Activated CD8-positive, alpha-beta memory T cell treated with anti-CD3 and anti-CD28 coated beads for 4 hours (primary cell): ENCODE results near the gene ADAT1.
A peak's percentile ranks its signal among the peaks of the same experiment; 100 is the strongest.
"Not testable (repeated sequence)": the region's sequence is repeated elsewhere in the genome, so short reads cannot be mapped to it uniquely, and the experiment has no call there.

Source experiments
- DNase-seq, 2 donors: peaks; one replicate each; pipeline ENCODE4 v3.0.0-alpha.2; 2020; ENCODE audit warnings: low read depth in 2 of 2

ADAT1 gene

DNA sequence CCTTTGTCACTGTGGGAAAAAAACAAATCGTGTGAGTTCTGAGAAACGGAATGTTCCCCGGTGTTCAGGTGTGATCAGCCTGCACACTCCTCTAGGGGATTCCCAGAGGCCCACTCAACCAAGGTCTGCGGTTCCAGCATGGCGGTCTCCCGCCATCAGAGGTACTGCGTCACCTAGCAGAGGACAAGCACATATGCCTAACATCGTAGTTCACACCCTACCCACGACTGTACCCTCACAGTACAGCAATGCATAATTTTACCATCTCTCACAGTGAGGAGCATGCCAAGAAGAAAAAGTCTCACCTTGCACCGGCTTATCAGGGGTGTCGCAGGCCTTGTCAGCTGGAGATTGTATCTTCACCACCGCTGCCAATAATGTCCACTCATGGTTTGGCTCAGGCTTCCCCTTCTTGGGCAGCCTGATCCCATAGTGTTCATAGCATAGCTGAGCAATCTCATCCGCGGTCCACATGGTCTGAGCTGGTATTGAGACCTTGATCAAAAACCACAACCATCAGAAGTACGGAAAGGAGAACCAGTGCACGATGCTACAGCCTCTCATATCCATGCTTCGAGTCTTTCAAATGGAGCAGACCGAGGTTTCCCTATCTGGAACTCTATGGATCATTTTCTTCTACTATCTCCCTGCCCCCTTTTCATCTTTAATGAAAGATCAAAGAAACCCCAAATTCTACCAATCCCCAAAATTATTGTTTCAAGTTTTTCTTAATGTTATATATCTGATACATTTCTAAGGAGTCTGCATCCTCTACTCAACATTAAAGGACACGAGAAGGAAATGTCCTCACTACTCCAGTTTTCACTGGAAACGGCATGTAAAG is 2.5 kb downstream of the ADAT1 start:
- DNase-seq, result peak; percentile 31 to 36

DNA sequence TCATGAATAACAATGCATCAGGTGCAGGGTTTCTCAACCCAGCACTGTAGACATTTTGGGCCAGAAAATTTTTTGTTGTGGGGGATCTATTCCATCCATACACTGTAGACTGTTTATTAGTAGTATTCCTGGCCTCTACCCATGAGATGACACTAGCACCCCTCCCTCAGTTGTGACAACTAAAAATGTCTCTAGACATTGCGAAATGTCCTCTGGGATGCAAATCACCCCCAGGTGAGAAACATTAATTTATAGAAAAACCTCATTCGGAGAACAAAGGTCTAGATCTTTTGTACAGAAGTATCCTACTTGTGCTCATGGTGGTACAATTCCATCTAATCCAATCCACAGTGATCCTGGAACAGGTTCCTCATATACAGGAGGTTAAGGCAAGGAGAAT is 4.3 kb downstream of the ADAT1 start:
- DNase-seq, result no peak

DNA sequence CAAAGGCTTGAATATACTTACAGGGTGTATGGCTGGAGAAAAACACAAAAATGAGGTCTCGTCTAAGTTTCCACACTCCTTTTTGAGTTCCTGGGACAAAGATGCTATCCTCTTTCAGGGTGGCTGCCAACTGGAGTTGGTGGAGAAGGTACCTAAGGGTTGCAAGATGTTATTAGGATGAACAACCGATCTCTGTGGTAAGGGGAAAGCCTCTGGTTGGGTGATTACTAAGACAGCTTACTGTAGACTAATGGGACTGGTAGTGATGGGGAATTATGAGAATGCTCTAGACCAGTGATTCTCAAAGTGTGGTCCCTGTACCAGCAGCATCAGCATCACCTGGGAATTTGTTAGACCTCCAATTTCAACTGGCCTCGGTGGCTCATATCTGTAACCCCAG is 6.0 kb downstream of the ADAT1 start:
- no peak for DNase-seq

DNA sequence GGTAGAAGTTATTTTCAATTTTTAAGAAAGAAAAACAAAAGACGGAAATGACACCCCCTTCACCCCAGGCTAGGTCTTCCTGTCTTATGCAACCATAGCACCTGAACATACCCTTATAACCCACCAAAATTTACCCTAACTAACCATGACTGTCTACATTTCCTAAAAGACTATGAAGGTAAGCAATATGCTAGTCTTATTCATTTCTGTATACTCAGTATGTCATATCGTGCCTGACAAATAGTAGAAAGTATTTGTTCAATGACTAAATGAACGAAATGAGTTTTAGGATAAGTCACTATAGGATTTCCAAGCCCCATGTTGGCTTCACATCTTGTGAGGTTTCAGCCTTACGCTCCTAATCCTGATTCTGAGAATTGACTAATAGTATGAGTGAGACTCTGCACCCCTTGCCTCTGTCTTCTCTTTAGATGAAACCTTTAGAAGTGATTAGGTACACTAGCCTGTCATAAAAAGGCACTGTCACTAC is 6.5 kb downstream of the ADAT1 start:
- DNase-seq, result no peak

DNA sequence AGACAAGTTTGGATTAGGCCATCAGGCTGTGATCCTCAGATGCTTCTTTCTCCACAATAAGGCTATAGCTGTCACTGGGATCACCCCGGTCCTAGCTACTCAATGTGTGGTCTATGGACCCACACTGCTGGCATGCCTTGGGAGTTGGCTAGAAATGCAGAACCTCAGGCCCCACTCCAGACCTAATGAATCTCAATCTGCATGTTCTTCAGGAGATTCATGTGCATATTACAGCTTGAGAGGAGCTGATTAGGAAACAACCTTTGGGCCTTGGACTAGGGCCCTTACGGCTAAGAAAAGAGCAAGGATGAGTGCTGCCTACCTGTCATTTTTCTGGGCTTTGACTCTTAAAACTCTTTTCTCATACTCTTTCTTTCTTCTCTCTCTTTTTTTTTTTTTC is 7.5 kb downstream of the ADAT1 start:
- no peak for DNase-seq

DNA sequence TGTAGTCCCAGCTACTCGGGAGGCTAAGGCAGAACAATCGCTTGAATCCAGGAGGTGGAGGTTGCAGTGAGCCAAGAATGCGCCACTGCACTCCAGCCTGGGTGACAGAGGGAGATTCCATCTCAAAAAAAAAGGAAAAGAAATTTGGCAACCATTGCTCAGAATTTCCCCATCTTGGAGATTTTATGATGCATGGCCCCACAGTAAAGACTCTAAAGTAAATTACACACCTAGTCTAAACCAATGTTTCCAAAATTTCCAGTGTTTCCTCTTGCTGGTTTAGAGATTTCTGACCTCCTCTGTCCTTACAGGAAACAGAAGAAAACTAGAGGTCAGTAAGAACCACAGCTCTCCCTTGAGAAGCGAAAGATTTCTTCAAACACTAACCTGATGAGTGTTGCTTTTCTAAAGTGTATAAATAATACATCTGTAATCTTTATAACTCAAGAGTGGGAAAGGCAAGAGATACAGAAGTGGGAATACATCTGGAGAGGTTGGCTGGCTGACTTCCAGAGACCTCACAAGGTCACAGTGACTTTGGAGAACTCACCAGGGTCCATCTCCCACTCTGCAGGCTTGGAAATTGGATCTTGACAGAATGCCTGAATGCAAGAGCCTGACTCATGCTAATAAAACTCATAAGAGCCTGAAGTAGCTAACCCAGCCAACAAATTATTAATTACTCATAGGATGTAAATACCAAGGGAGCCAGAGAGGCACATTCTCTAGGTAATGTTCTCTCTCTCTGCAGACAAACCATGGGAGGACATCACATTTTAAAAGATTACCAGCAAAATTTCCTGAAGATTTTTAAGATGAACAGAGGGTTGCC is 8.8 kb downstream of the ADAT1 start:
- no peak for DNase-seq

DNA sequence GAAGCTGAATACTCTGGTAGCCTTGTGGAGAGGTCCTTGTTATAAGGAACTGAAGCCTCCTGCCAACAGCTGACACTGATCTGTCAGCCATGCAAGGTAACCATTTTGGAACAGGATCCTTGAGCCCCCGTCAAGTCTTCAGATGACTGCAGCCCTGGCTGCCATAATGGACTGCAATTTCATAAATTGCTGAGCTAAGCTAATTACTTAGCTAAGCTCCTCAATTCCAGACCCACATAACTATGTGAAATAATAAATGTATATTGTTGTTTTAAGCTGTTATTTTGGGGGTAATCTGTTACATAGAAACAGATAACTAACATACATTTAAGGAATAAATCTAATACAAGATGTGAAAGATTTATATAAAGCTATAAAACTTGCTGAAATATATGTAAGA is 16.6 kb downstream of the ADAT1 start:
- no peak for DNase-seq

DNA sequence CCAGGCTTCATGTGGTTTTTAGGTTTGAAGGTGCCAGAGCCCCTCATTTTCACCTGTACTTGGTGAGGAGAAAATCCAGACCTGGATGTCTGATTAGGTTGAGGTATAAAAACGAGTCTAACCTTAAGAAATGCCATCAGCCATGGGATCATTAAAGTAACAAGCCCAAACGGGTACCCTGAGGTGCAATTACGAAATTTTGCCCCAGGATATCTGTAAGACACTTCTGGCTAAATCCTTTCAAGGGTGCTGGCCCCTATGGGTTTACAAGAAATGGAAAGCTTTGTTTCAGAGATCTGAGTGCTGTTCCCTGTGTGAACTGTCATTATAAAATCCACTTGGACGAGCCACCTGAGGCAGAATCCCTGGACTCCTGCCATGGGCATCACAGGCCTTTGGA is 19.8 kb downstream of the ADAT1 start:
- no peak for DNase-seq

DNA sequence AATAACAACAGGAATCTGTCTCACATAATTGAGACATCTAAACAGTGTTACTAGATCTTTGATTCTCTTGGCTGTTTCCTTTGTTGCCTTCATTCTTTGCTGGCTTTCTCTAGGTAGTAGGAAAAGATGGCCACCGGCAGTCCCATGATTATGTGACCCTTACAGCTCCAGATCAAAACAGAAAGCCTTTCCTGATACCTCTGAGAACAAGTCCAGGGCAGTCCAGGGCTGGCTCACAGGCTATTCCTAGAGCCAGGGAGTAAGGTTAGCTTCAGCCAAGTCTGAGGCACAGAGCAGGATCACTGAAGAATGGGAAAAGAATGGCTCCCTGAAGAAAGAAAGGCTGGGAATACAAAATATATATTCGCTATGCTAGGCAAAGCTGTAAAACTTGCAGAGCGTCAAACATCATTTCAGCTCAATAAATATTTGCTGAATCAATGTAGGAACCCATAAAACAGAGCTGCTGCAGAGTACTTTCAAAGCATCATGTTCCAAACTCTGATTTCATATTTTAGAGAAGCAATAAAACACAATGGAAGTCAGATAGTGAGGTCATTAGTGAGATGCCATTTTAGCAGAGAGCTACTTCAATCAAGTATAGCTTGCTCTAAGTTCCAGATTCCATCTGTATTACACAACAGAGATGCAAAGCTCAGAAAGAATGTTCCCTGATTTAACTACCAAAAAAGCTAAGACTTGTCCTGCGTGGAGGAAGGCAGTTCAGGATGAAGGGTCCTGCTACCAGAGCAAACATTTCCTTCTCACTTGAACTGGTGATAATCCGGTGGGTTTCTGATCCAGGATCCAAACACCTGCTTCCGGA is 23.4 kb downstream of the ADAT1 start:
- no peak for DNase-seq

DNA sequence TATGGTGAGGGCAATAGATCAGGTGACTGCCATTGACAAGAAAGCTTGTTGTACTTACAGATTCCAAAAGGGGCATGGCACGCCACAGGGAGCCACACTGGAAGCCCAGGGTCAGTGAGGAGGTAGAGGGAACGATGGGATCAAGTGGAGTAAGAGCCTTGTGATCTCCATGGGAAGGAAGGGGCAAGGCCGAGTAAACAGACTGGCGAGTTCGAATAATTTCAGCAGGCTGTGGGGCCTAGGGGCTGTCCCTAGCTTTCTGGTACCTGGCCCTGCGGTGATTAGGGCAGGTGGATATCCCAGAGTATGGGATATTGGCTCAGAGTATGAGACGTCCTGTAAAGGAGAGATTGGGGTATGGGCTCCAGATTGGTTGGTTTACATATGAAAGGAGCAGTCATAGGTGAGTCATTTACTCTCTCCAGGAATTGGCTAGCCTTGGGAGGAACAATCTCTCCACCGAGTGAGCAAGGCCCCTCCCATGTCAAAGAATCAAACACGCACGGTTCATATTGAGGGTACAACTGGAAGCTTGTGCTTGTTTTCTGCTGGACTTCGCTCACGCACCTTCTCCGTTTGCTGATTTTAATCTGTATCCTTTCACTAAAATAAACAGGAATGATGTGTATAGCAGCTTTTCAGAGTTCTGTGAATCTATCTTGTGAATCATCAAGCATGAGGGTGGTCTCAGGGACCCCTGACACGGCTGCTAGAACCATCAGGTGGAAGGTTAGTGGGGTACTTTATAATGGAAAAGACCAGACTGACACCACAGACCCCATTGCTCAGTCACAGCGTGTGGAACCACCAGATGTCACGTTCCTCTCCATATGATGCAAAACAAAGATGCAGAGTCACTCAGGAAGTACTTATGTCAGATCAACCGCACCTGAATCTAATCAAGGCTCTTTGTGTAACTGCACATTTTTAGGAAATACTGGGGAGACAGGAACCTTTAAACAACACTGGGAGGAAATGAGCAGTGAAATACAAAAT is 29.0 kb downstream of the ADAT1 start:
- no peak for DNase-seq

DNA sequence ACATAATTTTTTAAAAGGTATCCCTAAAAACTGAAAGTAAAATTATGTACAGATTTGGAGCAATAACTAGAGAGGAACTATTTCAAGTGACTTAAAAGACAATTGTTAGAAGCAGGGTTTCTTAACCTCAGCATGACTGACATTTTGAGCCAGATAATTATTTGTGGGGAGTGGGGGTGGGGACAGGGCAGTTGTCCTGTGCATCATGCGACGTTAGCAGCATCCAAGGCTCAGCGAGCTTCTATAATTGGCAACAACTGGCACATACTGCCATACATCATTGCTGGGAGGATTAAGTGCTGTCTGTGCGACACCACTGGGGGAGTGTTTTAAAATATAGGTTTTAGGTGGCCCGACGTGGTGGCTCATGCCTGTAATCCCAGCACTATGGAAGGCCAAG is 29.8 kb downstream of the ADAT1 start:
- no peak for DNase-seq

DNA sequence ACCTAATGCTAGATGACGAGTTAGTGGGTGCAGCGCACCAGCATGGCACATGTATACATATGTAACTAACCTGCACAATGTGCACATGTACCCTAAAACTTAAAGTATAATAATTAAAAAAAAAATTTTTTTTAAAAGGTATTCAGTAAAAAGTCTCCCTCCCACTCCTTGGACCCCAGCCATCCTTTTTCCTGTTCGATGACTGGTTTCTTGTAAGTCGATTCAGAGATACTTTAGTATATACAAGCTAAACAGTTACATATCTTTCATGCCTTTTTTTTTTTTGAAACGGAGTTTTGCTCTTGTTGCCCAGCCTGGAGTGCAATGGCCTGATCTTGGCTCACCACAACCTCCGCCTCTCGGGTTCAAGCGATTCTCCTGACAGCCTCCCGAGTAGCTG is 31.2 kb downstream of the ADAT1 start:
- DNase-seq, result not testable (repeated sequence)

DNA sequence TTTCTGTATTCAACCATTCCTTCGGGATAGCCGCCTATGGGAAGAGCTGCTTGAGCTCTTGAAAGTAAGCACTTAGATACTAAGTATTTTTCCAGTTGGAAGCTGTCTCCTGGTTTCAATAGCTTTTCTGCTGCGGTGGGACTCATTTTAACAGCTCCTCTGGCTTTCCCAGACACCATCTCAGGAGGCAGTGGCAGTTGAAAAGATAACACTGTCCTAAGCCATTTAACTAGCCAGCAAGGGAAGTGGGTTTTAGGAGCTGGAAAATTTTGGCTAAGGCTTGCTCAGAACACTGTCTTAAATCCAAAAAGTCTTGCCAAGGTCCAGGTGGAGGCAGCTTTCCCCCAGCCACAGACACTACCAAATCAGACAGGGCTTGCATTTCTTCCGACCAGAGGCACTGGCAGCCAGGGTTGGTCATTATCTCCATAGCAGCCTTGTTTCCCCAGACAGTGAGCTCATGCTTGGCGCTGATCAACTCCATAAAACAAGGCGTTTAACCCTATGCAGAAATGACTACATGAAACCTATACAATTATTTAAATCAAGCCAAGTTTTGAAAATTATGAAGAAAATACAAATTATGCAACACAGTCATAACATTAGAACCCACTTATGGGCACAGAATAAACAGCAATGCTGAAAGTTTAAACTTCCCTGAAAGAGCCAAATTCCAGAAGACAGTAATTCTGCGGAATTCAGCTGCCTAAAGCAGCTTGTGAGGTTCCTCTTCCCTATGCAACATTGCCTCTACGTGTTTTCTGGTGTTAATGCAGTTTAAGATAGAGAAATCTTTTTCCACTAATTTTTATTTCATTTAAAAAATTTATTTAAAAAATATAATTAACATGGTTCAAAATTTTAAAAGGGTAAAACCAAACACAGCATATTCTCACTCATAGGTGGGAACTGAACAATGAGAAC is 31.9 kb downstream of the ADAT1 start:
- DNase-seq, result no peak

DNA sequence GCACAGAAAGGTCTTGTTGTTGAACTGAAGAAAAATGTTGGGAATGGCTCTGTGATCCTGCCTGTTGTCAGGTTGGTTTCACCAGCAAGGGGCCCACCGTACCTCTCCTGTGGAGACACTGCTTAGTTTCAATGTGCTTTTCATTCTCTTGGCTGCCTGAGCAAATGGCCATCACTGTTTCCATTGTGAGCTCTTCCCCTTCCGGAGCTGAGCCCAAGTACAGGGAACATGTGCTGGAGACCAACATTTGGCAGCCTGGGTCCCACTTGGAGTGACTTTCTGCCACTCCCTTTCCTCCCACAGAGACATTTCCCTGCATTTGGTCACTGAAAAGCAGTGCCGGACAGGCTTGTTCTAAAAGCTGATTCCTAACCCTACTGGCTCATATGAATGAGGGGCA is 33.8 kb downstream of the ADAT1 start:
- no peak for DNase-seq

DNA sequence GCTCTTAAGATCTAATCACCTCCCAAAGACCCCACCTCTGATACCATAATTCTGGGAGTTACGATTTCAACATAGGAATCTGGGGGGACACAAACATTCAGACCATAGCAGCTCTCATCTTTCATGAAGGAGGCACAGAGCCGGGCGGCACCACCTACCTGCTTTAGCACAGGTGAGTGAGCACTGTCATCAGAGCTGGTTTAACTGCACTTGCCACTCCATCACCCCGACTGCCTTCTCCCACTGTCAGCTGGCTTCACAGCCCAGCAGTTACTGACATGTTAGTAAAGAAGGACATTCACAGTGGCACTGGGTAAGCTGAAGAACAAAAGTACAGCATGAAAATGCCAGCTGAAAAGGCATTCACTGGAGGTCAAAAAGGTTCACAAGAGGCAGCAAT is 34.4 kb downstream of the ADAT1 start:
- DNase-seq, result no peak

DNA sequence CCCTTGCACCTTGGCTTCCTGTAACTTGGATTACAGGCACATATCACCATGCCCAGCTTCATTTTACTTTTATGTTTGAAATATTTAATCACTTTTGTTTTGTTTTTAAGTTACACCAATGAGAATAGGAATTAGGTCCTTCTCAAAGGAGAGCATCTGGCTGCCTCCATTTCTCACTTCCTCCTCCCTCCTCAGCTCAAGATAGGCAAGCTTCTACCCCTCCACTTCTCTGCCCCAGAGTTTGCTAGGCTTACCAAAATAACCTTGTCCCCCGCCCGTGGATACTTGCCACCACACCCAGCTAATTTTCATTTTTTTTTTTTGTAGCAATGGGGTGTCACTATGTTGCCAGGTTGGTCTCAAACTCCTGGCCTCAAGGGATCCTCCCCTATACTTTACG is 39.0 kb downstream of the ADAT1 start:
- DNase-seq, result no peak

DNA sequence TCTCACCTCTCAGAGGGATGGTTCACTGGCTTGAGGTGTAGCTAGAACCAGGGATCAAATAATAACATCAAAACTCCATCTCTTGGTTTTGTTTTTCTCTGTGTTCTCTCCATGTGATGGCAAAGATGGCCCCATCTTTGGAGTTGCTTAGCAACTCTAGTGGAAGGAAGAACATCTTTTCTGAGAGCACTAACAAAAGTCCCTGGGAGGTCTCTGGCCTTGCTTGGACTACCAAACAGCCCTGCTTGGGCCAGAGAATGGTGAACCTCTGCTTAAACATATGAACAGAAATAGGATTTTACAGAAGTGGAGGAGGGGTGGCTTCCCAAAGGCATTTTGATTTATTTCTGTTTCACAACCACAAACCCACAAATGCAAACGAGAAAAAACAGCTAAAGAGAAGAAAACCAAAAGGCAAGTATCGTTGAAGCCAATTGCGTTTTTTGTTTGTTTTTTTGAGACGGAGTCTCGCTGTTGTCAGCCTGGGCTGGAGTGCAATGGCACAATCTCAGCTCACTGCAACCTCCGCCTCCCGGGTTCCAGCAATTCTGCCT is 43.7 kb downstream of the ADAT1 start:
- DNase-seq, result no peak

DNA sequence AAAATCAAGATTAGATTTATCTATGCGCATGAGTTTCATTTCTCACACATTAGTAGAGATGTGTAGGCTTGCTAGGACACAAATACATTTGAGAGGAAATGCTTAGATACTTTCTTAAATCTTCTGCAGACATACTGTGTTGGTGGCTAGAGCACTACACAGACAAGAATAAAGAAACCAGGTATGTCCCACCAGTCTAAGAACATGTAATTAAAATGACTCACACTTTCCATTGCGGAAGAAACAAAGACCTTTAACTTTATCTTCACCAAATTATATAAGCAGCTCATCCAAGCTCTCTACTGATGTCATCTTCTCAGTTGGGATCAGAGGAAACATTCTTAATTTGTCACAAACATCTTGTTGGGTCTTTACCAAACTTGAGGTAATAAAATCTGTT is 44.4 kb downstream of the ADAT1 start:
- DNase-seq, result no peak

DNA sequence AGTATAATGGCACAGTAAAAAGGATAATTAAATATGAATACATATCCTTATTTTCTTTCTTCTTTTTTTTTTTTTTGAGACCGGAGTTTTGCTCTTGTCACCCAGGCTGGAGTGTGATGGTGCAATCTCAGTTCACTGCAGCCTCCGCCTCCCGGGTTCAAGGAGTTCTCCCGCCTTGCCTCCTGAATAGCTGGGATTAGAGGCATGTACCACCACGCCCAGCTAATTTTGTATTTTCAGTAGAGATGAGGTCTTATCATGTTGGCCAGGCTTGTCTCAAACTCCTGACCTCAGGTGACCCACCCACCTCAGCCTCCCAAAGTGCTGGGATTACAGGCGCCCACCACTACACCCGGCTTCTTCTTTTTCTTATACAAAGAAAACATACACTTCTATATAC is 44.9 kb downstream of the ADAT1 start:
- DNase-seq, result no peak
